DOHH2 (cell line): Measurements from ENCODE around the gene AIF1L.

Experiments
- H3F3A ChIP-seq: fragments of 200-600 bp; sonication (generic), shearing (Covaris generic); 2 replicates; pipeline ENCODE4 v1.6.0; 2016; ENCODE audit warnings: antibody characterized with exemption, mild to moderate bottlenecking; ENCODE audit not compliant: control insufficient read depth, insufficient read depth
- H3K27ac ChIP-seq: fragments of 200-600 bp; sonication (generic); 2 replicates; pipeline ENCODE4 v1.5.1; 2014; ENCODE audit warnings: low read depth, mild to moderate bottlenecking, low read length, moderate library complexity
- H3K27me3 ChIP-seq: fragments of 200-600 bp; sonication (generic); 2 replicates; pipeline ENCODE4 v1.6.1; 2014; ENCODE audit warnings: mild to moderate bottlenecking, low read length, mixed read lengths; ENCODE audit not compliant: control insufficient read depth
- H3K36me3 ChIP-seq: fragments of 200-600 bp; sonication (generic); 2 replicates; pipeline ENCODE4 v1.6.1; 2014; ENCODE audit warnings: mild to moderate bottlenecking, low read length, moderate library complexity, mixed read lengths; ENCODE audit not compliant: control insufficient read depth
- H3K4me1 ChIP-seq: fragments of 200-600 bp; sonication (generic); 2 replicates; pipeline ENCODE4 v1.6.1; 2014; ENCODE audit warnings: mild to moderate bottlenecking, low read length, mixed read lengths; ENCODE audit not compliant: control insufficient read depth
- H3K4me2 ChIP-seq: fragments of 200-600 bp; sonication (generic); 2 replicates; pipeline ENCODE4 v1.6.0; 2014; ENCODE audit warnings: mild to moderate bottlenecking, low read length, moderate library complexity
- H3K4me3 ChIP-seq: fragments of 200-600 bp; sonication (generic); 2 replicates; pipeline ENCODE4 v1.5.1; 2014; ENCODE audit warnings: mild to moderate bottlenecking, low read length, mixed read lengths
- H3K79me2 ChIP-seq: fragments of 200-600 bp; sonication (generic); 2 replicates; pipeline ENCODE4 v1.6.1; 2014; ENCODE audit warnings: mild to moderate bottlenecking, low read length, mixed read lengths; ENCODE audit not compliant: control insufficient read depth
- H3K9me2 ChIP-seq: fragments of 200-600 bp; sonication (generic); replicated peaks from 2 replicates; pipeline ENCODE4 v1.6.1; 2014; ENCODE audit warnings: mild to moderate bottlenecking, low read length, mixed read lengths; ENCODE audit not compliant: control insufficient read depth
- H3K9me3 ChIP-seq: fragments of 200-600 bp; sonication (generic); 2 replicates; pipeline ENCODE4 v1.6.1; 2014; ENCODE audit warnings: antibody characterized with exemption, low read length, mixed read lengths; ENCODE audit not compliant: control insufficient read depth, insufficient read depth
- H4K20me1 ChIP-seq: fragments of 200-600 bp; sonication (generic); 2 replicates; pipeline ENCODE4 v1.6.0; 2014; ENCODE audit warnings: low read depth, mild to moderate bottlenecking, antibody characterized with exemption, low read length, moderate library complexity; ENCODE audit not compliant: control insufficient read depth, insufficient read depth
- CTCF ChIP-seq: fragments of 200-600 bp; sonication (generic); IDR thresholded peaks from one replicate; pipeline ENCODE4 v1.5.1; 2014; ENCODE audit warnings: antibody characterized with exemption, mild to moderate bottlenecking, low read depth, low read length; ENCODE audit not compliant: poor library complexity, severe bottlenecking
- EZH2phosphoT487 ChIP-seq: fragments of 200-600 bp; sonication (generic); IDR thresholded peaks from 2 replicates; pipeline ENCODE4 v1.6.1; 2017; ENCODE audit warnings: borderline replicate concordance, mild to moderate bottlenecking, antibody characterized with exemption, low read length, moderate library complexity, mixed read lengths

AIF1L gene

DNA sequence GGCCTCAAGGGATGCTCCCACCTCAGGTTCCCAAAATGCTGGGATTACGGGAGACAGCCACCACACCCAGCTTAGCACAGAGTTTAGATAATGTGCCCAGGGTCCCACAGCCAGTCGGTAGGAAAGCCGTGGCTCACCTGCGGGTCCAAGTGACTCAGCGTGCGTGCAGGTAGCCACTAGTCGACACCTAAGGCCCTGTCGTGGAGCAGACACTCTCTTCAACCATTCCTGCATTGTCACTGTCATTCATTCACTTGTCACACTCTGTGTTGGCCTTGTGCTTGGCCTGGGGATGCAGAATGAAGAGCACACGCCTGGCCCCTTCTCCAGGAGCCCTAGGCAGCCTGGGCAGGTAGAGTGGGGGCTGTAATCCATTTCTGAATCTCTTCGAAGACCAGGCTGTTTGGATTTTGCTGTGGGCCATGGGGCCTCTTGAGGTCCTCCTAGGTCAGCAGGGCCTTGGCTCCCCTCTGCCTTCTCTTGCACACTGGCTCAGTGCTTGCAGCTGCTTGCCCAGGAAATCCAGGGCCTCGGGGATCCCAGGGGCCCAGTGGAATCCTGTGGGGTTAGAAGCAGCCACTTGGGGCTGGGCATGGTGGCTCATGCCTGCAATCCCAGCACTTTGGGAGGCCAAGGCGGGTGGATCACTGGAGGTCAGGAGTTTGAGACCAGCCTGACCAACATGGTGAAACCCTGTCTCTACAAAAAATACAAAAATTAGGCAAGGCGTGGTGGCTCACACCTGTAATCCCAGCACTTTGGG, 6.1 kb upstream of the AIF1L start:
- Histone ChIP-seq H3K27me3 (0 out of 2 replicates have a peak, but pooled peaks cover 3% of the 10 kb centered on the region), H4K20me1 (no peaks in the 10 kb centered on the region), H3K27ac (no peak overlapping the region), H3K36me3 (no peaks in the 10 kb centered on the region), H3K9me3 (no peaks in the 10 kb centered on the region), H3K79me2 (no peaks in the 10 kb centered on the region), H3K4me3 (no peak overlapping the region), H3F3A (no peaks in the 10 kb centered on the region), H3K4me2 (no peak overlapping the region), H3K9me2 (no peaks in the 10 kb centered on the region), H3K4me1 (no peaks in the 10 kb centered on the region)
- TF ChIP-seq EZH2phosphoT487 (no peak), CTCF (no peak)

DNA sequence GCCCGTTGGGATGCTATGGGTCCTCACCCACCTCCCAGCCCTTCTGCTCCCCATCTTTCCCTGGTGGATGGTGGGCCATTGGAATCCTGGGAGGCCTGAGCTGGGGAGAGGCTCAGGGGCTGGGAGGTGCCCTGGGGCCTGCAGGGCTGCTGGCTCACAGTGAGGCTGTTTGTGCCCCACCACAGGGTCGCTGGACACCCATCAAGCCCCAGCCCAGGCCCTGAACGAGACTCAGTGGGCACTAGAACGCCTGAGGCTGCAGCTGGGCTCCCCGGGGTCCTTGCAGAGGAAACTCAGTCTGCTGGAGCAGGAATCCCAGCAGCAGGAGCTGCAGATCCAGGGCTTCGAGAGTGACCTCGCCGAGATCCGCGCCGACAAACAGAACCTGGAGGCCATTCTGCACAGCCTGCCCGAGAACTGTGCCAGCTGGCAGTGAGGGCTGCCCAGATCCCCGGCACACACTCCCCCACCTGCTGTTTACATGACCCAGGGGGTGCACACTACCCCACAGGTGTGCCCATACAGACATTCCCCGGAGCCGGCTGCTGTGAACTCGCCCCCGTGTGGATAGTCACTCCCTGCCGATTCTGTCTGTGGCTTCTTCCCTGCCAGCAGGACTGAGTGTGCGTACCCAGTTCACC, 4.9 kb upstream of the AIF1L start:
- no peaks in the 10 kb centered on the region for H3K79me2 ChIP-seq
- no peak overlapping the region for H3K27ac ChIP-seq
- H3K9me3 ChIP-seq = no peaks in the 10 kb centered on the region
- H3K4me3 ChIP-seq = no peak overlapping the region
- H3K36me3 ChIP-seq = no peaks in the 10 kb centered on the region
- no peaks in the 10 kb centered on the region for H4K20me1 ChIP-seq
- TF ChIP-seq EZH2phosphoT487 = no peak
- no peak for TF ChIP-seq CTCF
- H3K9me2 ChIP-seq = no peaks in the 10 kb centered on the region
- H3K27me3 ChIP-seq = peaks cover 10% of the 10 kb centered on the region
- H3K4me2 ChIP-seq = no peak overlapping the region
- H3K4me1 ChIP-seq = no peaks in the 10 kb centered on the region
- H3F3A ChIP-seq = no peaks in the 10 kb centered on the region

- no peaks in the 10 kb centered on the region for H4K20me1 ChIP-seq
- H3K27me3 ChIP-seq = peaks cover 16% of the 10 kb centered on the region
- no peaks in the 10 kb centered on the region for H3K9me3 ChIP-seq
- H3K9me2 ChIP-seq = no peaks in the 10 kb centered on the region
- H3K4me3 ChIP-seq = no peak overlapping the region
- H3K4me1 ChIP-seq = no peaks in the 10 kb centered on the region
- no peaks in the 10 kb centered on the region for H3K79me2 ChIP-seq
- no peak overlapping the region for H3K4me2 ChIP-seq
- no peaks in the 10 kb centered on the region for H3K36me3 ChIP-seq
- H3K27ac ChIP-seq = no peak overlapping the region
- no peaks in the 10 kb centered on the region for H3F3A ChIP-seq
- TF ChIP-seq EZH2phosphoT487 (no peak), CTCF (no peak)
Observed at GRCh38 chr9:131092030-131092429, 4.3 kb upstream of the AIF1L start.
